Anterior cingulate cortex (tissue), 58 donors: Measurements from ENCODE around the gene FOXQ1.

Experiments
- DNase-seq, 58 donors: peaks; one replicate each; lab custom pipeline; 2025; lab: John Stamatoyannopoulos, UW

FOXQ1 gene

DNA sequence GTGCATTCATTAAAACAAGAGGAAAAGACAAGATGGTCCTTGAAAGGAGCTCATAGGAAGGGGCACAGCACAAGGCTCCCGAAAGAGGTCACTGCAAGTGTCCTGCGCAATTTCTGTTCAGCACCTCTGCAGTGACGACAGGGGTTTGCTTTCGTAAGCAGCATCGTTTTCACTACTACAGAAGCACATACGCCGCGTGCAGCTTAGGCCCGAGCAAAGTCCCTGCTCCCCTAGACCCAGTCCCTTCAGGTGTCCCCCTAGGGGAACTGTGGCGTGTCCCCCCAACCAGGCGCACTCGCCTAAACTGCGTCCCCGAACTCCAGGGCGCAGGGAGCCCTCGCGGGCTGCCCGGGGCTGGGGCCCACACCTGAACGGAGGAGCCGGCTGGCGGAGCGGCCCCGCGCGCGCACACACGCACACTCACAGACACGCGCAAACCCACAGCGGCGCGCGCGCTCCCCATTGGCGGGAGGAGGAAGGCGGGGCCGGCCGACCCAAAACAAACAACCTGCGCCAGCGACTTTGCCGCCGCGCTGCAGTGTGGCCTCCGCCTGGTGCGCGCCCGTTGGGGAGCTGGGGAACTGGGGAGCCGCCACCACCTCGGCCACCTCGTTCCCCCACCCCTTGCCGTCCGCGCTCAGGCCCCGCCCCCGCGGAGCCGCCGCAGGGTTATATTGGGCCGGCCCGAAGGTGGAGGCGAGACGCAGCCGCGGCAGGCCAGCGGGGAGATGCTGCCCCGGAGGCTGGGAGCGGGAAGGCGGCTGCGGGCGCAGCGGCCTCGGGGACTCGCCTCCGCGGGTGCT, at the start of gene FOXQ1:
Gene FOXQ1 (plus strand): TSS at position 699 of the 803 bp plus-strand sequence. CDS start 607 bp downstream, outside the sequence.
- peak in 19 of 58 donors; percentile 15 to 57 (median 38) for DNase-seq

- DNase-seq: no peak
These were observed 49.2 kb upstream of the FOXQ1 start for GRCh38 chr6:1262704-1263038.

DNA sequence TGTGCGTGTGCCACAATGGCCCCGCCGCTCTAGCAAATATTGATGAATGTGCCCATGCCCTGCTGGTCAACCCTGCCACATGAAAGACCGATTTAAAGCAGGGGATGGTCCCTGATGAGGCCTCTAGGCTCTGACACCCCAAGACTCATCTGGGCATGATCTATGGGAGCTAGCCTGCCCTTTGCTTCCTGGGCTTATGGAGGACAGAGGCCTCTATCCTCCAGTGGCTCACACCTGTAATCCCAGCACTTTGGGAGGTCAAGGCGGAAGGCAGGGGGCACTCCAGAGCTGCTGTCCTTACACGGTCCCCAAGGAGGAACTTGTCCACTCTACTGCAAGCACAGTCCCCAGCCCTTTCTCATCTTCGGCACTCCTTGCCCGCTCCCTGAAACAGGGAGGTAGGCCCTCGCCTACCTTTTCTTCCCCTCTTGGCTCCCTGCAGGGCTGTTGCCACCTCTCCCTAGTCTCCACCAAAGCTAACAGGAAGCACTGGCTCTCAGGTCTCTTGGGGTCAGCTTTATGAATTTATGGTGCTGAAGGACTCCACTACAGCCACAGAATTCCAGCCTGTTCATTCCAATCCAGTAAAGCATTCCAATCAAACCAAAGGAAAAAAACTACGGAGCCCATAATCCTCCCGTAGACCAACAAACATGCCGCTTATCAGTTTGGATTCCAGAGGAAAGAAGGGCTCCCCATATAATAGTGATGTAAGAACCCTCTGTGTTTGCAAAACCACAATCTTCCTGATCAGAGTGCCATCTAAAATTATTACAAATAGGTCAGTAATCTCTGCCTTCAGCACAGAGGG, 48.7 kb upstream of the FOXQ1 start:
- DNase-seq: no peak

DNA sequence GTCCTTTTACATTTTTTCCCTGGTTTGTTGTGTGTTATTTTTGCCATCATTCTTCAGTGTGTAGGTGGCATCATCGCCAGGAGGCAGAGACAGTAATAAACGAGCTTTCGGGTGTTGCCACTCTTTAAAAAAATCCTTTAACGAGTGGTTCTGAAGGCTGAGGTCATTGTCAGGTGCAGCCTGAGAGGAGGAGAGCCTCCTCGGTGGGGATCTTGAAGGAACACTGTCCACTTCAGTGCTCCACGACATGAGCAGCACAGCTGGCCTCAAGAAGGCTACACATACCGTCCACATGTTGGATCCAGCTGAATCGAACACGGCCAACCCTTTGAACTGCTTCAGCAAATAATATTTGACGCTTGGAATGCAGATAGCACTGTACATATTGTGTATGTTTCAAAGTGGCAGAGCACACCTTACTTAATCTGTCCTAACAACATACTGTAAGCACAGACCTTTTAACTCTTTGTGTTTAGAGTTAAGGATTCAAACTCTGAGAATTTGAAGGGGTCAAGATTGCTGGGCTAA, 48.0 kb upstream of the FOXQ1 start:
- DNase-seq: no peak

- no peak for DNase-seq
These were observed 47.1 kb upstream of the FOXQ1 start for GRCh38 chr6:1264619-1265445.

- DNase-seq: no peak
These were observed 45.2 kb upstream of the FOXQ1 start for GRCh38 chr6:1266686-1267056.

GRCh38 chr6:1267057-1267732, 44.7 kb upstream of the FOXQ1 start:
- DNase-seq: no peak

DNA sequence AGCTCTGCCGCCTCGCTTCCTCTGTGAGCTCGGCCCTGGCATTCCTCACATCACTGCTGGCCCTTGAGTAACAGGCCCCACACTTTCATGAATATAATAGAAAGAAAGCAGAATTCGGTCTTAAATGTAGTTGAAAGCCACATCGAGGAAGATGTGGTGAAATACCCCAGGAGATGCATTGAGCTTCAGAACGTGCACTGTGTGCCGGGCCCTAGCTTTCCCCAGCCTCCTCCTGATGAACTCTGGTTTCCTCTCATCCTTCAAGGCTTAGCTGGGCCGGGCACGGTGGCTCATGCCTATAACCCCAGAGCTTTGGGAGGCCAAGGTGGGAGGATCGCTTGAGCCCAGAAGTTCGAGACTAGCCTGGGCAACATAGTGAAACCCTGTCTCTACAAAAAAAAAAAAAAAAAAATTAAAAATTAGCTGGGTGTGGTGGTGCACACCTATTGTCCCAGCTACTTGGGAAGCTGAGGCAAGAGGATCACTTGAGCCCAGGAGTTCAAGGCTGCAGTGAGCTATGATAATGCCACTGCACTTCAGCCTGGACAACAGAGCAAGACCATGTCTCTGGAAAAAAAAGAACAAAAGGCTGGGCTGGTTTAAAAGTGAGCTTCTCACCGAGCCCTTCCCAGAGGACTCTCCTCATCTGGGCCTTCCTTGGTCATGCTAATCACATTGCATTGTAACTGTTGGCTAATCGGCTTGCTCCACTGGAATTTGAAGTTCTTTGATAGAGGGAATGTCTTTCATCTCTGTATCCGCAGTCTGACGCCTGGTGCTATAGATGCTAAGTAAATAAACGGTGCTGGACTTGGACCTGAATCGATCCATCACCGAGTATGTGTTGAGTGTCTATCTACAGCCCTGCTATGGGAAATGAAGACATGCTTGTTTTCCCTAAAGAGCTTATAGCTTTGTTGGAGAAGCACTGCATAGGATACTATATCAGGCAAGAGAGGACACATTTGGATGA, 43.8 kb upstream of the FOXQ1 start:
- no peak for DNase-seq

DNA sequence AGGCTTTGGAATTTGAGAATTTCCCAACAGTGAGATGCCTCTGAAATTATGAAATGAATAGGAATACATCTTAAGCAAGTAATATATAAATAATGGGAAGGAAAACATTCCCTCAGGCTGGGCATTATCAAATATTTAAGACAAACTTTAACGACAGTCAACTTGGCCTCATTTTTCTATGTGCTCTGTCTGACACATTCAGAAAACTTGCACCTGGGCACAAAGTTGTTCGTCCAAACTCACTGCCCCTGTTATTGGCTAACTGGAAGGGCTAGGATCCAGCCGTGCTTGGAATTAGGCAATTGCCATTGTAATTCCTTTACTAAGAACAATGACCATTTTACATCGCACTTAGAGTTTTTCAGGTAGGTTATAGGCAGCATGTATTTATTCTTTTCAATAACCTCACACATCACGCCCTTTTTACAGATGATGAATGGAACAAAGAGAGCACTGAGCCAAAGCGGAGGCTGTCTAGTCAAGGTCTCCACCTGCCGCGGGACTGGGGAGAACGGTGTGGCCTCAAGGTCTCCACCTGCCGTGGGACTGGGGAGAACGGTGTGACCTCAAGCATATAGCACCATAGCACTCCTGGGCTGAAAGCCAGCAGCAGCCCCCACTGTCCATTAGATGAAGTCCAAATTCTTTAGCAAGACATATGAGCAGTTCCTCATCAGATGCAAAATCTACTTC, 40.7 kb upstream of the FOXQ1 start:
- DNase-seq: no peak

DNA sequence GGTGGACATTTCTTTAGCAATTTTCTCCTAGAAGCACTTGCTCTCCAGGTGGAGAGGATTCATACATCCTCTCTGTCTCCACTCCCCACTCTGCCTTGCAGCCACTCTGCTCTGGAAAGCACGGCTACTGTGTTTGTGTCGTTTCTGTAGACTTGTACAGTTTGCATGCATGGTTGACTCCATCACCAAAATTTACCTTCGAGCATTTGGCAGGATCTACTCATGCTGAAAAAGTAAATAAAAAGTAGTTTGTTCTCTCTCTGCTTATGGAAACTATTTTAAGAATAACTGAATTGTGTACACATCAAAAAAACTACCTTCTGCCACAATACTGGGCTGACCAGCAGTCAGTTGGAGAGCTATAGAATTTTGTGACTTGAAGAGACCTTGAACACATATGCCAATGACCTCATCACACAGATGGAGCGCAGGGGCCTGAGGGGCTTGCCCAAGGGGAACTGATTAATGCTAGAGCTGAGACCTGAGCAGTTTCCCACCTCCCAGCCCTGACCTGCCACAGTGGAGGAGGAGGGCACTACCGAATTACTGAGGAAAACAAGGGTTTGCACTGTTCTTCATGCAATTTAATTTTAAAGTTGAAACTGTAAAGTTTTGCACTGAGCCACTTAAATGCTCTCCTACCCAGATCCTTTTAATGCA, 33.7 kb upstream of the FOXQ1 start:
- DNase-seq: no peak

GRCh38 chr6:1279065-1279464, 32.8 kb upstream of the FOXQ1 start:
- DNase-seq: no peak

DNA sequence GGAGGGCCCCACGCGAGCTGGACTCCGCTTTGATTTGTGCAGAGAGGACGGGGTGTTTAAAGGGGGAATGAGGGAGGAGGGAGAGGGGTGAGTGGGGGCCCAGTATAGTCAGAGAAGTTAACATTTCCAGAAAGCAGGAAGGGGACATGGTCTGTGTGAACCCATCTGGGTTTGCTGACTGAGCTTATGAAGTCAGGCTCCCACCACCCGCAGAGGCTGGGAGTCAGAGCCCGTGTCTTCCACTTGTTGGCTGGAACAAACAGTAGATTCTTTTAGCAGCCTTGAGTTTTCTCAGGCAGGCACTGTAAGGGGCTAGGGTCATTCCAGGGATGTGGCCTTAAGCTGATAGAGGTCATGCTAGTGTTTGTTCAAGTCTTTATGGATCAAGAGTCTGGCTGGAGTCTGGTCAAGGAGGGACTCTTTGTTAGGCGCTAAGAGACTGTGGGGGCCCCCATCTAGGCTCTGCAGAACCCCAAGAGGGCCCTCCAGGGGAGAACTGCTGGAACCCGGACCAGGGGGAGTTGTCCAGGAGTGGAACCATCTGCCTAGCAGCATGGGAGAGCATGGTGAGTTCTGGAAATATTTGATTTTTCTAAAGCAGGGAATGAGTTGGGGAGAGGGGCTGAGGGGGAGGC, 31.1 kb upstream of the FOXQ1 start:
- no peak for DNase-seq

DNA sequence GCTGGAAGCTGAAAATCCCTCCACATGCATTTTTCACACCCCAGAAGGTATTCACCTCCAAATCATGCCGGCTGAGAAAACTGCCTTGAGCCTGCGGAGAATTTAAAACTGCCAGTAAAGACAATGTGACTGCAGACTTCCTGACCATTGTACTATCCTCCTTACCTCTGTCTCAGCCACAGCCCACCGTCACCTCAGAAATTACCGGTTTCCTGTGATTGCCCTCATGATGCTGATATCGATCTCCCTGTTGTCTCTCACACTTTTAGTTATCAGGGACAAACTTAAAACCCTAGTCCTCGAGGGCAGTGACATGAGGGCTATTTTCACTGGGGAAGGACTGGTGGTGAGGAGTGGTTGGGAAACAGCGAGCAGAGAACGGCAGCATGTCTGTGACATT, 30.2 kb upstream of the FOXQ1 start:
- no peak for DNase-seq

- no peak for DNase-seq
These were observed 28.4 kb upstream of the FOXQ1 start for GRCh38 chr6:1283501-1283900.

- DNase-seq: peak in 8 of 58 donors; percentile 2 to 13 (median 3)
These were observed 26.3 kb upstream of the FOXQ1 start for GRCh38 chr6:1285556-1285955.

DNA sequence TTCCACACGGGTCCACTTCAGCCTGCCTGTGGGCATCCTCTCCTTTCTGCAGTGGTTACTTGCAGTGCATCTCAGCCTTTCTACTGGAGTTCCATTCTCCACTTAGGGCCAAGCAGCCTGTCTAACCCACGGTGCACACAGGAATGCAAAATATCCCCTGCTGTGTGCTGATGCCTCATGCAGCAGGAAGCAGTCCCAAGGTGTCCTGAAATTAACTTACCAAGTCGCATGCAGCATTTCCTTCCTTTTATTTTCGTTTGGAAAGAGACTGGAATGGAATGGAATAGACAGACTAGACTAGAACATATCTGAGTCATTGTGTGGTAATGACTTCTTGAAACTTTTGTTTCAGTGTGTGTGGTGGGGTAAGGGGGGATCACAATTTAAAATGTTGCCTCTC, 25.9 kb upstream of the FOXQ1 start:
- DNase-seq: no peak

DNA sequence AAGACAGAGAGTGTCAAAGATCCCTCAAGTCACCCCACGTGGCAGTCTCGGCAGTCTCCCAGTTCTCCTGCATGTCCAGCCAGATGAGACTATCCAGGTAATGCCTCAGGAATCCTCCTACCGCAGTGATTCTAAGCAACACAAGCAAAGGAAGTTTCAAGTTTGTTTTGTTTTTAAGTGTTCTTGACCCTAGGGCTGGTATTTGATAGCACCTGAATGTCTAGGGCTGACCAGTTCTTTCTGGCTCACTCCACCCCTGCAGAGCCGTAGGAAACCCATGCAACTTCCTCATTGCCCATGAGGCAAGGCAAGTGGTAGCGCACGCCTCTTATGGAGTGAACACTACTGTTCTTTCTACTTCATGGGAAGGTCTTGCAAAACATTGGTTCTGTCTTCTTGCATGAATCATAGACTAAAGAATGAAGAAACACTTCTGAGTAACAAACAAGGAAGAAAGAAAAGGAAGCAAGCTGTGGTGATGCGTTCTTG, 24.8 kb upstream of the FOXQ1 start:
- DNase-seq: no peak
